GM19395 (cell line): ENCODE data around the gene DNAH8.
A peak's percentile ranks its signal among the peaks of the same experiment; 100 is the strongest.

ENCODE experiments used
- ATAC-seq: cut with Tn5 transposase; IDR thresholded peaks from one replicate; pipeline ENCODE4 v1.9.1; 2021; ENCODE audit warnings: mild to moderate bottlenecking, moderate library complexity; ENCODE audit not compliant: unreplicated experiment

The DNAH8 gene

GRCh38 chr6:38701551-38701950, 13.6 kb upstream of the DNAH8 start:
- ATAC-seq = no peak

GRCh38 chr6:38702558-38703397, 12.3 kb upstream of the DNAH8 start, which contains the start of gene GLO1:
TSS of gene GLO1 (minus strand) at chr6:38703145. CDS start at chr6:38703054, 91 bp downstream.
- peak; percentile 100 for ATAC-seq

GRCh38 chr6:38703949-38704590, 11.0 kb upstream of the DNAH8 start:
- no peak for ATAC-seq

- no peak for ATAC-seq
These were observed 9.2 kb upstream of the DNAH8 start for GRCh38 chr6:38705924-38706323.

- no peak for ATAC-seq
These were observed 6.6 kb upstream of the DNAH8 start for GRCh38 chr6:38708496-38708895.

- ATAC-seq = no peak
These were observed 1.3 kb upstream of the DNAH8 start for GRCh38 chr6:38713812-38714211.

GRCh38 chr6:38714239-38715015, 684 bp upstream of the DNAH8 start:
- no peak for ATAC-seq

- no peak for ATAC-seq
These were observed 1.7 kb downstream of the DNAH8 start for GRCh38 chr6:38716825-38717224.

GRCh38 chr6:38719358-38719757, 4.2 kb downstream of the DNAH8 start:
- no peak for ATAC-seq

GRCh38 chr6:38720295-38720694, 5.2 kb downstream of the DNAH8 start:
- ATAC-seq = no peak

- no peak for ATAC-seq
These were observed 6.9 kb downstream of the DNAH8 start for GRCh38 chr6:38722038-38722437.

GRCh38 chr6:38722727-38723334, 7.7 kb downstream of the DNAH8 start:
- ATAC-seq = no peak

GRCh38 chr6:38723783-38724182, 8.7 kb downstream of the DNAH8 start:
- ATAC-seq = no peak

GRCh38 chr6:38724343-38724742, 9.2 kb downstream of the DNAH8 start:
- ATAC-seq = no peak

- ATAC-seq = no peak
These were observed 10.5 kb downstream of the DNAH8 start for GRCh38 chr6:38725414-38726183.

- ATAC-seq = no peak
These were observed 13.1 kb downstream of the DNAH8 start for GRCh38 chr6:38728203-38728602.

- ATAC-seq = no peak
These were observed 15.2 kb downstream of the DNAH8 start for GRCh38 chr6:38730140-38730862.

GRCh38 chr6:38736951-38737350, 21.8 kb downstream of the DNAH8 start:
- ATAC-seq = no peak

- no peak for ATAC-seq
These were observed 23.1 kb downstream of the DNAH8 start for GRCh38 chr6:38738261-38738660.

GRCh38 chr6:38739532-38739931, 24.4 kb downstream of the DNAH8 start:
- ATAC-seq = no peak
